ENCODE measurements around the gene GAS2L3. TPM values are rescaled to one million over a fixed set of nuclear protein-coding genes. Genes with fewer than 3 reads are reported as not detected.
"Not testable (repeated sequence)": the region's sequence is repeated elsewhere in the genome, so short reads cannot be mapped to it uniquely, and the experiment has no call there.

The GAS2L3 gene
- polyA plus RNA-seq, 1 donor, result 34.0 TPM

DNA sequence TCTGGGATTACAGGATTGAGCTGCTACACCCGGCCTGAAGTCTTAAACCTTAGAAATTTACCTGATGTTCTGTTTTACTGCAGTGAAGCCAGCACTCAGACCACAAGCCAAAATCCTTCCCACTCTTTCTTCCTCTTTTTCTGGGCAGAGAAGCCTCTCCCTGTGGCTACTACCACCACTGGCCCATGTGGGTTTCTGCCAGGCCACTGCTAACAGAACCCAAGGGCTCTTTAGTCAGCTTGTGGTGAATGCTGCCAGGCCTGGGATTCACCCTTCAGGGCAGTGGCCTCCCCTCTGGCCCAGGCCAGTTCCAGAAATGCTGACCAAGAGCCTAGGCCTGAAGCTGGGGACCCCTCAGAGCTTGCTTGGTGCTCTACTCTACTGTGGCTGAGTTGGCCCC lies 35.3 kb downstream of the GAS2L3 start:
- H3K27ac ChIP-seq (ENCODE audit: low read length), result no peak overlapping the region

GRCh38 chr12:100610666-100611430 lies 37.4 kb downstream of the GAS2L3 start:
- no CpG with 5 or more reads among the region's 4 CpGs for WGBS (ENCODE audit: insufficient coverage, low lambda C conversion rate)

More for the DNA sequence above, 35.3 kb downstream of the GAS2L3 start:
- Histone ChIP-seq H3K27me3 (ENCODE audit: control insufficient read depth, insufficient read depth, low read length) (no peaks in the 10 kb centered on the region), H3K4me3 (ENCODE audit: low read length) (no peak overlapping the region), H3K36me3 (ENCODE audit: control insufficient read depth, insufficient read depth, low read length) (peaks cover 5% of the 10 kb centered on the region), H3K4me1 (ENCODE audit: control insufficient read depth, insufficient read depth, low read length) (no peaks in the 10 kb centered on the region), H3K9me3 (ENCODE audit: control insufficient read depth, low read depth, low read length) (no peaks in the 10 kb centered on the region)
- no CpG with 5 or more reads among the region's 1 CpG for WGBS (ENCODE audit: insufficient coverage, low lambda C conversion rate)
- no peak for DNase-seq

DNA sequence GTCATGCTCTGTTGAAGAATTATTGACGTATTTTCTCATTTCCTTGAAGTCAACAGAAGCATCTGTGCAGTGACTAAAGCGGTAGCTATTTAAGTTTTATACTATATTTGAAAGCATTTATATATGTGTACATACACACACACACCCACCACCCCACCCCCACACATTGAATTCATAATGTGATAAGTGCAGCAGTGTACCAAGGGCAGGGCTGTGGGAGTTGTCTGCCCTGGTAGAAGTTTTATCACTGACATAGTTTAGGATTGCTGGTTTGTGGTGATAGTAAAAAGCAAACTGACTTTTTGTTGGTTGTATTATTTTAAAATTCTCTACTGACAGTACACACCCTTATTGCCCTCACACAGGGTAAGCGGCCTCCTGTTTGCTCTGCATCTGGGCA lies 39.1 kb downstream of the GAS2L3 start:
- Histone ChIP-seq H3K27ac (ENCODE audit: low read length) (no peak overlapping the region), H3K4me3 (ENCODE audit: low read length) (no peak overlapping the region), H3K36me3 (ENCODE audit: control insufficient read depth, insufficient read depth, low read length) (peaks cover 5% of the 10 kb centered on the region), H3K27me3 (ENCODE audit: control insufficient read depth, insufficient read depth, low read length) (no peaks in the 10 kb centered on the region), H3K4me1 (ENCODE audit: control insufficient read depth, insufficient read depth, low read length) (no peaks in the 10 kb centered on the region), H3K9me3 (ENCODE audit: control insufficient read depth, low read depth, low read length) (no peaks in the 10 kb centered on the region)
- WGBS (ENCODE audit: insufficient coverage, low lambda C conversion rate), result no CpG with 5 or more reads among the region's 3 CpGs
- DNase-seq, result peak; percentile 12 to 40

More at GRCh38 chr12:100610666-100611430, 37.4 kb downstream of the GAS2L3 start:
- Histone ChIP-seq H3K36me3 (ENCODE audit: control insufficient read depth, insufficient read depth, low read length) (peaks cover 5% of the 10 kb centered on the region), H3K27ac (ENCODE audit: low read length) (no peak overlapping the region), H3K4me3 (ENCODE audit: low read length) (no peak overlapping the region), H3K27me3 (ENCODE audit: control insufficient read depth, insufficient read depth, low read length) (no peaks in the 10 kb centered on the region), H3K9me3 (ENCODE audit: control insufficient read depth, low read depth, low read length) (no peaks in the 10 kb centered on the region), H3K4me1 (ENCODE audit: control insufficient read depth, insufficient read depth, low read length) (no peaks in the 10 kb centered on the region)
- DNase-seq, result no peak

DNA sequence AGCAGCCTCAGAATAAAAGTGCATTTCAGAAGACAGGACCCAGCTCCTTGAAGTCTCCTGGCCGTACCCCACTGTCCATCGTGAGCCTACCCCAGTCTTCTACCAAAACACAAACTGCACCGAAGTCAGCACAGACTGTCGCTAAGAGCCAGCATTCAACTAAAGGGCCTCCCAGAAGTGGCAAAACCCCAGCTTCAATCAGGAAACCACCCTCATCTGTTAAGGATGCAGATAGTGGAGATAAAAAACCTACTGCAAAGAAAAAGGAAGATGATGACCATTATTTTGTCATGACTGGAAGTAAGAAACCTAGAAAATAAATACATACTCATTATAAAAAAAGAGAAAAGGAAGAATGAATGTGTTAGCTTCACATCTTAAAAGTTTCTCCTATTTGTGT lies 51.1 kb downstream of the GAS2L3 start:
- no peaks in the 10 kb centered on the region for H3K27me3 ChIP-seq (ENCODE audit: control insufficient read depth, insufficient read depth, low read length)
- H3K9me3 ChIP-seq (ENCODE audit: control insufficient read depth, low read depth, low read length), result no peaks in the 10 kb centered on the region
- WGBS (ENCODE audit: insufficient coverage, low lambda C conversion rate), result no CpG with 5 or more reads among the region's 4 CpGs
- no peaks in the 10 kb centered on the region for H3K4me1 ChIP-seq (ENCODE audit: control insufficient read depth, insufficient read depth, low read length)
- peaks cover 12% of the 10 kb centered on the region for H3K36me3 ChIP-seq (ENCODE audit: control insufficient read depth, insufficient read depth, low read length)
- DNase-seq, result no peak
- H3K27ac ChIP-seq (ENCODE audit: low read length), result no peak overlapping the region
- no peak overlapping the region for H3K4me3 ChIP-seq (ENCODE audit: low read length)

DNA sequence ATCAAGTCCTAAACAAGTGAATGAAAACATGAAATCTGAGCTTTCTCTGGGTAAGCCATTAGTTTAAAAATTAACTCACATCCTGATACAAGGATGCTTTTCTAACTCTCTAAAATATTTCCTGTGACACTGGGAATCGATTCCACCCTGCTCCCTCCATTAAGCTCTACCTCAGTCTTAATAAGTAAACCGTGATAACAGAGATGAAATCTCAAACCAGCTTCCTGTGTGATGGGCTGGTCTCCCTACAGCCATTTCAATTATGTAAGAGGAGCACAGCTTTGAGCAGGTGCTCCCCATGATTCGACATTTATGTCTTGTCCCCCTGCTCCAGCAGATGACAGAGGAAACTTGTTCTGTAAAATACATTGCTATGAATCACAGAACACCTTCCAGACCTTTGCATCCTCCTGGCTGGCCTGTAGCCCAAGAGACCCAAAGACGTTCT lies 59.0 kb downstream of the GAS2L3 start:
- Histone ChIP-seq H3K27me3 (ENCODE audit: control insufficient read depth, insufficient read depth, low read length) (no peaks in the 10 kb centered on the region), H3K27ac (ENCODE audit: low read length) (no peak overlapping the region), H3K4me3 (ENCODE audit: low read length) (no peak overlapping the region), H3K9me3 (ENCODE audit: control insufficient read depth, low read depth, low read length) (no peaks in the 10 kb centered on the region), H3K36me3 (ENCODE audit: control insufficient read depth, insufficient read depth, low read length) (no peaks in the 10 kb centered on the region), H3K4me1 (ENCODE audit: control insufficient read depth, insufficient read depth, low read length) (no peaks in the 10 kb centered on the region)
- no CpG with 5 or more reads among the region's 4 CpGs for WGBS (ENCODE audit: insufficient coverage, low lambda C conversion rate)
- DNase-seq, result peak in 1 of 2 donors; percentile 23

GRCh38 chr12:100633082-100633785 lies 59.8 kb downstream of the GAS2L3 start:
- not testable (repeated sequence) for H3K4me1 ChIP-seq (ENCODE audit: control insufficient read depth, insufficient read depth, low read length); H3K9me3 ChIP-seq (ENCODE audit: control insufficient read depth, low read depth, low read length); H3K36me3 ChIP-seq (ENCODE audit: control insufficient read depth, insufficient read depth, low read length); H3K27me3 ChIP-seq (ENCODE audit: control insufficient read depth, insufficient read depth, low read length); H3K27ac ChIP-seq (ENCODE audit: low read length); H3K4me3 ChIP-seq (ENCODE audit: low read length)
- WGBS (ENCODE audit: insufficient coverage, low lambda C conversion rate), result no CpG with 5 or more reads among the region's 11 CpGs
- DNase-seq, result peak in 1 of 2 donors; percentile 25

DNA sequence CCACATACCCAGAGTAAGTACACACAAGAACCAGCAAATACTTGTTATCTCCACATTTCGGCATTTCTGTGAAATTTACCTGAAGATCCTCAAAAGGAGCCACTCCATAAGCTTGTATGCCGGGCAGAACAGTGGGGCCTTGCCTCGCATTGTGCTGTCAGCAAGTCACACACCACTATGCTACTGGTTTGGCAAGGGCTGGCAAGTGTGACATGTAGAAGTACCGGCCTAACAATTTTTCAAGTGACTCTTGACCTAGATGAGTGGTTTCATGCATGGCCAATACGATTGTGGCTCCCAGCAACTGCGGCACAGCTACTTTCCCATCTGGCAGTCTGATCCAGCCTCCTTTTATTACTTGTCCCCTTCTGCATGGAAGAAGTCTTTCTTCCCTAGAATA lies 69.8 kb downstream of the GAS2L3 start:
- Histone ChIP-seq H3K27me3 (ENCODE audit: control insufficient read depth, insufficient read depth, low read length) (no peaks in the 10 kb centered on the region), H3K36me3 (ENCODE audit: control insufficient read depth, insufficient read depth, low read length) (no peaks in the 10 kb centered on the region), H3K27ac (ENCODE audit: low read length) (no peak overlapping the region), H3K9me3 (ENCODE audit: control insufficient read depth, low read depth, low read length) (peaks cover 3% of the 10 kb centered on the region), H3K4me1 (ENCODE audit: control insufficient read depth, insufficient read depth, low read length) (no peaks in the 10 kb centered on the region), H3K4me3 (ENCODE audit: low read length) (no peak overlapping the region)
- no CpG with 5 or more reads among the region's 6 CpGs for WGBS (ENCODE audit: insufficient coverage, low lambda C conversion rate)
- no peak for DNase-seq

DNA sequence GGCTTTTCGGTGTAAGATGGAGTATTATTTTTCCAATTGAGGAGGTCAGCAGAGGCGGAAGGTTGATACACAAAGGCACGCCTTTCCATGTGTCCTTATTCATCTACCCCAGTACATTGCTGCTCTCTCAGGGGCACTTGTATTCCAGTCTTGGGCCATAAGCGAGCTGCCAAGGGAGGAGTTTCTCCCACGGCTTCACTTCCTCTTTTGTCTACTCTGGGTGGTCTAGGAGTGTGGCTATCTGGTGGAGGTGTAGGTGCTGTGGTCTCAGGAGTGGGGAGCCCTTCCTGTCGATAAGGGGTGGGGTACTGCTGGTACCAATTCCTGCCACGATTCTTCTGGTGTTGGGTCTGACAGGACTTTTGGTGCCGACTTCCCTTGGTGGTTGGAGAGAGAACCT lies 73.4 kb downstream of the GAS2L3 start:
- H3K4me1 ChIP-seq (ENCODE audit: control insufficient read depth, insufficient read depth, low read length), result no peaks in the 10 kb centered on the region
- peaks cover 3% of the 10 kb centered on the region for H3K9me3 ChIP-seq (ENCODE audit: control insufficient read depth, low read depth, low read length)
- H3K27ac ChIP-seq (ENCODE audit: low read length), result no peak overlapping the region
- H3K4me3 ChIP-seq (ENCODE audit: low read length), result no peak overlapping the region
- no peaks in the 10 kb centered on the region for H3K27me3 ChIP-seq (ENCODE audit: control insufficient read depth, insufficient read depth, low read length)
- no peaks in the 10 kb centered on the region for H3K36me3 ChIP-seq (ENCODE audit: control insufficient read depth, insufficient read depth, low read length)
- DNase-seq, result no peak
- WGBS (ENCODE audit: insufficient coverage, low lambda C conversion rate), result no CpG with 5 or more reads among the region's 8 CpGs

DNA sequence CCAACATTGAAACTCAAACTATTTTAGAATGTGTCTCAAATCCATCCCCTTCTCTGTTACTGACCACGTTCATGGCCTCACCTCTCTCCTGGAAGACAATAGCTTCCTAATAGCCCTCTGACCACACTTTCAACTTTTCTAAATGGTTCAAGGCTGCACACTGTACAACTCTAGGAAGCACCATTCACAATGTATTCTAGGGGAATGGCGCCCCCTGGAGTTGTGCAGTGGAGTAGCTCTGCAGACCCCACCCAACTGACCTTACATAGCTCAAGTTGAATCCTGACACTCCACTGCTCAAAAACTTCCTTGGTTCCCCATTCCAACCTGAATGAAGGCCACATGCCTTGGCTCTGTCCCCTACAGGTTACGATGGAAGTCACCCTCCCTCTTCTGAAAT lies 77.6 kb downstream of the GAS2L3 start:
- H3K36me3 ChIP-seq (ENCODE audit: control insufficient read depth, insufficient read depth, low read length), result no peaks in the 10 kb centered on the region
- H3K4me1 ChIP-seq (ENCODE audit: control insufficient read depth, insufficient read depth, low read length), result no peaks in the 10 kb centered on the region
- no peak overlapping the region for H3K27ac ChIP-seq (ENCODE audit: low read length)
- DNase-seq, result no peak
- H3K27me3 ChIP-seq (ENCODE audit: control insufficient read depth, insufficient read depth, low read length), result no peaks in the 10 kb centered on the region
- no CpG with 5 or more reads among the region's 3 CpGs for WGBS (ENCODE audit: insufficient coverage, low lambda C conversion rate)
- no peak overlapping the region for H3K4me3 ChIP-seq (ENCODE audit: low read length)
- no peaks in the 10 kb centered on the region for H3K9me3 ChIP-seq (ENCODE audit: control insufficient read depth, low read depth, low read length)

- H3K27ac ChIP-seq (ENCODE audit: low read length), result no peak overlapping the region
- DNase-seq, result no peak
- no peak overlapping the region for H3K4me3 ChIP-seq (ENCODE audit: low read length)
- H3K27me3 ChIP-seq (ENCODE audit: control insufficient read depth, insufficient read depth, low read length), result no peaks in the 10 kb centered on the region
- WGBS (ENCODE audit: insufficient coverage, low lambda C conversion rate), result no CpG with 5 or more reads among the region's 4 CpGs
- no peaks in the 10 kb centered on the region for H3K9me3 ChIP-seq (ENCODE audit: control insufficient read depth, low read depth, low read length)
- no peaks in the 10 kb centered on the region for H3K36me3 ChIP-seq (ENCODE audit: control insufficient read depth, insufficient read depth, low read length)
- no peaks in the 10 kb centered on the region for H3K4me1 ChIP-seq (ENCODE audit: control insufficient read depth, insufficient read depth, low read length)
Observed at GRCh38 chr12:100651694-100652093, 78.2 kb downstream of the GAS2L3 start.
